ENCODE data around the gene ELP1.

GRCh38 chr9:108924466-108924865, 9.5 kb downstream of the ELP1 start:
- TF ChIP-seq POLR2AphosphoS5 (IDR thresholded peaks at IDR 0.05; ENCODE audit: insufficient read depth, low read depth, low read length) = no peak
- TF ChIP-seq POLR2A (IDR thresholded peaks at IDR 0.05; ENCODE audit: low read depth, low read length) = no peak
- no peak for TF ChIP-seq EZH2 (IDR thresholded peaks at IDR 0.05; ENCODE audit: borderline replicate concordance, low read depth, low read length, severe bottlenecking)

Measured in endothelial cell of umbilical vein (primary cell).